Fibroblast of villous mesenchyme (primary cell): ENCODE results near the gene PPEF1. TPM values are rescaled to one million over a fixed set of nuclear protein-coding genes. Genes with fewer than 3 reads are reported as not detected.
A peak's percentile ranks its signal among the peaks of the same experiment; 100 is the strongest.

Source experiments
- DNase-seq: peaks from one replicate; pipeline ENCODE4 v3.0.0-alpha.2; 2010; ENCODE audit warnings: low read depth
- H3K4me3 ChIP-seq: 2 replicates; pipeline ENCODE4 v1.5.1; 2011; ENCODE audit warnings: low read depth, mild to moderate bottlenecking, low read length
- total RNA-seq: library from RNA; depleted of rRNA; stranded (reverse); fragments of >200 nt; gene quantifications from 2 replicates; pipeline ENCODE4 v1.2.3, GENCODE V29; 2012
- TF ChIP-seq, protein P1 (sequence below): IDR thresholded peaks from 2 replicates; pipeline ENCODE4 v1.5.1; 2012; ENCODE audit warnings: low read depth, mild to moderate bottlenecking, low read length; ENCODE audit not compliant: insufficient read depth

The PPEF1 gene
- total RNA-seq, 1 donor = not detected

- DNase-seq = no peak
- TF ChIP-seq, protein P1, sequence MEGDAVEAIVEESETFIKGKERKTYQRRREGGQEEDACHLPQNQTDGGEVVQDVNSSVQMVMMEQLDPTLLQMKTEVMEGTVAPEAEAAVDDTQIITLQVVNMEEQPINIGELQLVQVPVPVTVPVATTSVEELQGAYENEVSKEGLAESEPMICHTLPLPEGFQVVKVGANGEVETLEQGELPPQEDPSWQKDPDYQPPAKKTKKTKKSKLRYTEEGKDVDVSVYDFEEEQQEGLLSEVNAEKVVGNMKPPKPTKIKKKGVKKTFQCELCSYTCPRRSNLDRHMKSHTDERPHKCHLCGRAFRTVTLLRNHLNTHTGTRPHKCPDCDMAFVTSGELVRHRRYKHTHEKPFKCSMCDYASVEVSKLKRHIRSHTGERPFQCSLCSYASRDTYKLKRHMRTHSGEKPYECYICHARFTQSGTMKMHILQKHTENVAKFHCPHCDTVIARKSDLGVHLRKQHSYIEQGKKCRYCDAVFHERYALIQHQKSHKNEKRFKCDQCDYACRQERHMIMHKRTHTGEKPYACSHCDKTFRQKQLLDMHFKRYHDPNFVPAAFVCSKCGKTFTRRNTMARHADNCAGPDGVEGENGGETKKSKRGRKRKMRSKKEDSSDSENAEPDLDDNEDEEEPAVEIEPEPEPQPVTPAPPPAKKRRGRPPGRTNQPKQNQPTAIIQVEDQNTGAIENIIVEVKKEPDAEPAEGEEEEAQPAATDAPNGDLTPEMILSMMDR = no peak
- peak overlapping the region; percentile 64 for H3K4me3 ChIP-seq
Observed at GRCh38 chrX:18674417-18674787, 33.0 kb upstream of the PPEF1 start.

DNA sequence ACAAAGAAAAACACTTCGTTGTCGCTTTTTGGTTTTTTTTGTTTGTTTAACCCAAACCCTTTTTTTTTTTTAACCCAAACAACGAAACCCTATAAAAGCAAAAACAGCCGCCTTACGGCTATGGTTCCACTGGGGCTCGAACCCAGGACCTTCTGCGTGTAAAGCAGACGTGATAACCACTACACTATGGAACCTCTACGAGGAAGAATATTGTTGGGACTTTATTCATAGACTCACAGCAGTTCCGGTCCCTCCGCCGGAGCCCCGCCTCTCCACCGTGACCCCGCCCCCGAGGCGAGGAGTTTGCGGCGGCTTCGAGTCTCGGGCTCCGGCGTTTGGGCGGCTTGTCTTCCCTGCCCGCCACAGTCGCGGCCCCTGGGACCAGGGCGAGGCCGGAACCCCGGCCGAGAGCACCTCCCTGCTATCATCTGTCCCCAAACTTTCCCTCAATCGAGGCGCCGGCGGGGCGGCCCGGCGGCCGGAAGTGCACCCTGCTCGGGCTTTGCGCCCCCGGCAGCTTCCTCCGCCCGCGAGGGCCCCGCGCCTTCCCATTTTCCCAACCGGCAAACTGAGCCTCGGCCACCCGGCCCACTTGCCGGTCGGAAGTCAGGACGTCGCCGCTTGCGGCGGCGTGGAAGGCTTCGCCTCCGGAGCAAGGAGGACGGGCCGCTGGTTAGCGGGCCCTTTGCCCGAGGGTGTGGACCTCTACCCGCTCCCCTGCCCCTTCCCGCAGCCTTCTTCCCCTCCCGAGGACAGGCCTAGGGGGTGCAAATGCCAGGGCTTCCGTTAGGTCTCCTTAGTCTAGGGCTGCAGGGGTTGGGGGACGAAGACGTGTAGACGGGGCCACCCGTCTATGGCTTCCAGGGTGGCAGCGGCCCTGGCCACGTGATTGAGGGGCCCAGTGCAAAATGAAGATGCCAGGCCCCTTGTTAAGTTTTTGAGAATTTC is 32.4 kb upstream of the PPEF1 start:
- TF ChIP-seq, protein P1 = no peak
- H3K4me3 ChIP-seq = peak overlapping the region; percentile 64
- DNase-seq = peak; percentile 68

DNA sequence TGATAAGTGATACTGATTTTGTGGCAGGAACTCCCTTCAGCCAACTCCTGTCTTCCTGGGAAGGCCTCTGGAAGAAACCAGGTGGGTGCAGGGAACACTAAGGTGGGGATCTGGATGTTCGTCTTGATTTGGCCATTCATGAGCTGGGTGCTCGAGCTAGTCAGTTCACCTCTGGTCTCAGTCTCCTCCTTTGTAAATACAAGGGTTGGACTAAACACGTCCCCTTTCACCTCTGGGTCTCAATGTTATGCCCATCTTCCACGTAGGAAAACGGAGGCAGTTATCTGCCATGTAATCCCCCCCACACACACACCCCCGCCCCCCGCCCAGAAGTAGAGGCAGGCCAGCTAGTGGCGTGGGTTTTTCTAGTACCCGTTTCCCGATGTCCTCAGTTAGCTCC is 31.4 kb upstream of the PPEF1 start:
- H3K4me3 ChIP-seq = no peak overlapping the region
- TF ChIP-seq, protein P1 = no peak
- no peak for DNase-seq

- no peak overlapping the region for H3K4me3 ChIP-seq
- DNase-seq = peak; percentile 5
- TF ChIP-seq, protein P1 = peak; percentile 36
Observed at GRCh38 chrX:18676470-18676869, 31.0 kb upstream of the PPEF1 start.

GRCh38 chrX:18677161-18677869 is 30.1 kb upstream of the PPEF1 start:
- H3K4me3 ChIP-seq = no peak overlapping the region
- DNase-seq = no peak
- TF ChIP-seq, protein P1 = no peak

GRCh38 chrX:18681996-18682395 is 25.4 kb upstream of the PPEF1 start:
- no peak for DNase-seq
- TF ChIP-seq, protein P1 = no peak
- no peak overlapping the region for H3K4me3 ChIP-seq
